Heart right ventricle (tissue), 16 donors: ENCODE measurements around the gene LARP4B. TPM values are rescaled to one million over a fixed set of nuclear protein-coding genes. Genes with fewer than 3 reads are reported as not detected.

Experiments
- ATAC-seq, 8 donors: fragments of 200-7000 bp; cut with Tn5 transposase; one replicate each; pipeline ENCODE4 v1.9.1; 2020; ENCODE audit warnings: mild to moderate bottlenecking in 8 of 8, moderate library complexity in 8 of 8, moderate number of reproducible peaks in 1 of 8
- DNase-seq, 2 donors: peaks; one replicate each; pipeline ENCODE4 v3.0.0-alpha.2; 2020
- H3K27ac ChIP-seq, 10 donors: fragments of 200-600 bp; sonication (generic) in 2 of 10; one replicate each; pipeline versions ENCODE4 v1.5.0 to v1.8.0; 2020 to 2022; ENCODE audit warnings: mild to moderate bottlenecking in 3 of 10
- H3K27me3 ChIP-seq, 7 donors: fragments of 200-600 bp; one replicate each; pipeline ENCODE4 v1.8.0; 2021 to 2022; ENCODE audit warnings: mild to moderate bottlenecking in 2 of 7
- H3K36me3 ChIP-seq, 9 donors: fragments of 200-600 bp; sonication (generic) in 1 of 9; one replicate each; pipeline versions ENCODE4 v1.5.0 to v1.8.0; 2020 to 2022; ENCODE audit warnings: mild to moderate bottlenecking in 2 of 9
- H3K4me1 ChIP-seq, 9 donors: fragments of 200-600 bp; sonication (generic) in 1 of 9; one replicate each; pipeline versions ENCODE4 v1.5.0 to v1.8.0; 2020 to 2022; ENCODE audit warnings: mild to moderate bottlenecking in 4 of 9
- H3K4me3 ChIP-seq, 10 donors: fragments of 200-600 bp; sonication (generic) in 2 of 10; one replicate each; pipeline versions ENCODE4 v1.5.0 to v1.8.0; 2020 to 2022; ENCODE audit warnings: mild to moderate bottlenecking in 7 of 10, moderate library complexity in 2 of 10
- H3K9me3 ChIP-seq, 11 donors: fragments of 200-600 bp in 10 of 11; sonication (generic) in 2 of 11; one replicate each; pipeline versions ENCODE4 v1.5.0 to v1.8.0; 2013 to 2022; ENCODE audit warnings: mild to moderate bottlenecking in 2 of 11, control low read depth in 1 of 11, moderate library complexity in 1 of 11
- CTCF ChIP-seq, 9 donors: fragments of 200-600 bp; sonication (generic) in 2 of 9; IDR thresholded peaks; one replicate each; pipeline versions ENCODE4 v1.5.0 to v1.8.0; 2021 to 2022; ENCODE audit warnings: antibody characterized with exemption in 9 of 9, mild to moderate bottlenecking in 5 of 9, moderate library complexity in 1 of 9
- WGBS, 2 donors: extraction: QIAGEN DNeasy Blood & Tissue Kit; methylation state at CpG; one replicate each; pipeline ENCODE4 v1.1.7; 2013; ENCODE audit warnings: inconsistent platforms in 1 of 2; 5-methylcytosine and 5-hydroxymethylcytosine counted together
- intact Hi-C, 10 donors: fragments of 100-400 bp; cut with DNase I; formaldehyde crosslinking; loops; one replicate each; pipeline versions ENCODE4 v1.11.1 to v1.14.2; 2022
- polyA plus RNA-seq, 2 donors: library from polyadenylated mRNA; stranded (reverse); fragments of 200-250 nt; gene quantifications; one replicate each; pipeline ENCODE4 v1.2.3, GENCODE V29; 2013
- total RNA-seq, 10 donors: library from RNA; stranded (reverse); fragmentation: NEBNext Ultra II Directional in 3 of 10; extraction: Animal tissue kit (Norgen Biotek cat#: 25700) in 3 of 10; gene quantifications; one replicate each; pipeline versions ENCODE4 v1.2.1 to v1.2.4, GENCODE V29; 2021 to 2023
- donor health status: Arrhythmogenic right ventricular cardiomyopathy.
- donor health status: ischemic (EF 13 %, LVEDD 7.1; RV severe dilation, severe dysfunction).
- donor health status: healthy with polysubstance abuse.
- donor health status: DM: no; HTN: yes; CAD: no.
- donor health status: DM: no; HTN: no; CAD: no.
- donor health status: ischemic (EF 25% LVEDD 6.9; RV normal size, moderate dysfunction).
- donor health status: ischemic (EF 25% LVEDD 5.7; RV mildly dilated, moderate dysfunction).
- donor health status: healthy.
- donor health status: DM: yes; HTN: yes; CAD: no.
- donor health status: Ischemic cardiomyopathy.
- donor health status: ischemic (EF 35%, LVEDD 5.7; RV mildly dilated, moderate dysfunction).
- donor health status: nonischemic (EF 11% LVEDD 7.7; RV severe dilation, severe dysfunction).
- donor health status: DM: yes; HTN: yes; CAD: no.
- donor health status: PGD.
- donor health status: ischemic (EF 29% LVEDD 5.4; RV normal size, mild dysfunction).
- donor health status: nonischemic (EF 23%, LVEDD 6.1; RV moderate dilation, normal function).

LARP4B gene
- total and polyA plus RNA-seq, 12 donors, result 10.6 to 82.6 (median 61.9) TPM

GRCh38 chr10:809671-810350, 121.7 kb downstream of the LARP4B start:
- intact Hi-C loops, result loop anchor here in 2 of 10 donors (5.0 to 10.0 kb wide), 2 partner anchors 215 to 298 kb away; no protein-coding TSS in a partner anchor
- no peaks in the 10 kb centered on the region for H3K9me3 ChIP-seq
- ATAC-seq (peak; percentile 78 to 94 (median 87)), DNase-seq (peak; percentile 63 to 75)
- 43 to 68% methylated on average over 29 of the region's 29 CpGs for WGBS, 2 donors
- H3K4me3 ChIP-seq, result no peak overlapping the region
- TF ChIP-seq CTCF (IDR thresholded peaks at IDR 0.05), result no peak
- peak overlapping the region in 7 of 10 donors; percentile 34 to 65 (median 49) for H3K27ac ChIP-seq
- H3K4me1 ChIP-seq, result peaks cover 0 to 18% (median 4%) of the 10 kb centered on the region in 9 donors
- peaks cover 0 to 94% (median 32%) of the 10 kb centered on the region in 9 donors for H3K36me3 ChIP-seq
- no peaks in the 10 kb centered on the region for H3K27me3 ChIP-seq

GRCh38 chr10:807958-808353, 123.5 kb downstream of the LARP4B start:
- Histone ChIP-seq H3K27ac (no peak overlapping the region), H3K36me3 (peaks cover 0 to 76% (median 24%) of the 10 kb centered on the region in 9 donors), H3K27me3 (no peaks in the 10 kb centered on the region), H3K9me3 (no peaks in the 10 kb centered on the region), H3K4me1 (peaks cover 0 to 18% (median 7%) of the 10 kb centered on the region in 9 donors), H3K4me3 (no peak overlapping the region)
- no peak for TF ChIP-seq CTCF (IDR thresholded peaks at IDR 0.05)
- intact Hi-C loops, result loop anchor here in 1 of 10 donors (10.0 kb wide), 1 partner anchor 213 kb away; no protein-coding TSS in a partner anchor
- ATAC-seq (no peak), DNase-seq (no peak)
- 92 to 93% methylated on average over 9 of the region's 9 CpGs for WGBS, 2 donors

GRCh38 chr10:807163-807957, 124.1 kb downstream of the LARP4B start:
- DNase-seq (no peak), ATAC-seq (no peak)
- Histone ChIP-seq H3K27me3 (no peaks in the 10 kb centered on the region), H3K9me3 (no peaks in the 10 kb centered on the region), H3K27ac (no peak overlapping the region), H3K4me1 (peaks cover 0 to 18% (median 7%) of the 10 kb centered on the region in 9 donors), H3K36me3 (peaks cover 0 to 70% (median 18%) of the 10 kb centered on the region in 9 donors), H3K4me3 (no peak overlapping the region)
- no peak for TF ChIP-seq CTCF (IDR thresholded peaks at IDR 0.05)
- 94 to 96% methylated on average over 30 of the region's 30 CpGs for WGBS, 2 donors
- intact Hi-C loops, result loop anchor here in 1 of 10 donors (10.0 kb wide), 1 partner anchor 213 kb away; no protein-coding TSS in a partner anchor

- no peaks in the 10 kb centered on the region for H3K27me3 ChIP-seq
- peaks cover 0 to 18% (median 7%) of the 10 kb centered on the region in 9 donors for H3K4me1 ChIP-seq
- intact Hi-C loops, result loop anchor here in 1 of 10 donors (10.0 kb wide), 1 partner anchor 212 kb away; no protein-coding TSS in a partner anchor
- no peaks in the 10 kb centered on the region for H3K9me3 ChIP-seq
- peaks cover 0 to 62% (median 11%) of the 10 kb centered on the region in 9 donors for H3K36me3 ChIP-seq
- 80 to 84% methylated on average over 20 of the region's 20 CpGs for WGBS, 2 donors
- DNase-seq, result no peak
- no peak overlapping the region for H3K27ac ChIP-seq
- no peak overlapping the region for H3K4me3 ChIP-seq
- TF ChIP-seq CTCF (IDR thresholded peaks at IDR 0.05), result no peak
- ATAC-seq, result no peak
Observed at GRCh38 chr10:806451-807162, 124.9 kb downstream of the LARP4B start.
